ENCODE measurements around the gene GBA2.

GRCh38 chr9:35708146-35708545, 40.9 kb downstream of the GBA2 start:
- no peak for TF ChIP-seq EZH2 (IDR thresholded peaks at IDR 0.05)
- no peak for TF ChIP-seq FOXP2 (optimal IDR thresholded peaks at IDR 0.05; ENCODE audit: control extremely low read depth, extremely low read length, insufficient read depth)
- TF ChIP-seq POLR2AphosphoS5 (IDR thresholded peaks at IDR 0.05; ENCODE audit: borderline replicate concordance, low read depth, low read length): no peak

All from SK-N-MC (cell line).